NCI-H774 (cell line): ENCODE results near the gene FCN3.

Experiments
- DNase-seq: peaks from one replicate; lab custom pipeline; 2025; lab: John Stamatoyannopoulos, UW

The FCN3 gene

DNA sequence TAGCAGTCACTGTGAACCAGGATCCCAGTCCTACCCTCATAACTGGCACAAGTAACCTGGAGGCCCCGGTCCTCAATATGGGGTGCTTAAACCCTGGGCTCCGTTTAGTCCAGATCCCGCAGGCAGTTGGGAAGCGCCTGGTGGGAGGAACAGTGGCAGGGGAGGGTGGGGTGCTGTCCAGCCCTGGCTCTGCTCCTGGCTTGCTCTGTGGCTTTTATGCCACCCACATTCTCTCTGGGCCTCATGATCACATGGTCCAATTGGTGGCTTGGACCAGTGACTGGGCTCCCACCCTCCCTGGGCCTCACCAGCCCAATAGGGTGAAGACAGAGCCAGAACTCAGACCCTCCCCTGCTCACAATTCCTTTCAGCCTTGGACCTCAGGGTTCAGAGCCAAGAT lies 5.6 kb upstream of the FCN3 start:
- no peak for DNase-seq

DNA sequence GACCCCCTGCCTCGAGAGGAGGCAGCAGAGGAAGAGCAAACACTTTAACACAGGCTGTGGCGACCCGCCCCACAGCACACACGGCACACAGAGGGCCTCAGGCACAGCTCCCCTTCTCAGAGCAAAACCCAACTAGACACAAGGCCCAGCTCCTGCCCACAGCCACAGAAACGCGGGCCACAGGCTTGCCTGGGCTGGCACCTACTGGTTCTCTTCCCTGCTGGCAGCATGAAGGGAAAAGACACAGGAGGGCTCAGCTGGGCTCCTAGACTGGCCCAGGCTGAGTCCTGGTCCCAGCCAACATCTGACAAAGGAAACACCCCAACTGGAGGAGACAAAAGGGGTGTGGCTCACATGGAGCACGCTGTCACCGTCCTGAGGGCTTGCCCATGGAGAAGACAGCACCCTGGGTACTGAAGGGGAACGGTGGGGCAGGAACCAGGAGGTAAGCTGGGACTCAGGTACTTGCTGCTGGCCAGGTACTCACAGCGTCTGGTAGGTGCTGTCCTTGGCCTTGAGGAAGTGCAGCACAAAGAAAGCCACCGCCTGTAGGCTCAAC lies 5.0 kb upstream of the FCN3 start:
- DNase-seq = no peak

DNA sequence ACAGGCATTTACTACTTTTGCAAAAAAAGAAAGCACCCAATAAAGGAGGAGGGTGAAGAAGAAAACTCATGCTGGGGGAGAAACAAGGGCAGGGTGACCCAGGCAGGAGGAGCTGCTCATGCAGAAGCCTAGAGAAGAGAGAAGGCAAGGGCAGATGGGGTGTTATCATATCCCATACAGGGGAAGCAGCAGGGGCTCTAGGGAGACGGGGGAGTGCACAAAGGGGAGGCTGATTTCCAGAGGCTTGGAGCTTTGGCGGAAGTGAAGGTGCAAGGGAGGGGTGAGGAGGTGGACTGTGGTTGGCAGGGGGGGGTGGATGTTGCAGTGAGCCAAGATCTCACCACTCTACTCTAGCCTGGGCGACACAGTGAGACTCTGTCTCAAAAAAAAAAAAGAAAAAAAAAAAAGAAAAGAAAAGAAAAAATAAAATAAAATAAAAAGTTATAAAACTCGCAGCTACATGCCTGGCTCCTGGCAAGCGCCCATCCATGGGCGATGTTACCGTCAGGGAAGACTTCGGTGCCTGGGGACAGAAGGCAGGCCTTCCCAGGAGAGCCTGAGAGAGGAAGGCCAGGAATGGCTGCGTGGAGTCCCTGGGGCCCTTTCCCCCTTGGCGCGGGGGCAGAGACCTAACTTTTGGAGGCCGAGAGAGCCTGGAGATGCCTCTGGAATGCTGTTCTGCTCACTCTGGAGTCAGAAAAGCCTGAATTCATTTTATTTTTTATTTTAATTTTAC lies 3.3 kb upstream of the FCN3 start:
- DNase-seq = no peak

DNA sequence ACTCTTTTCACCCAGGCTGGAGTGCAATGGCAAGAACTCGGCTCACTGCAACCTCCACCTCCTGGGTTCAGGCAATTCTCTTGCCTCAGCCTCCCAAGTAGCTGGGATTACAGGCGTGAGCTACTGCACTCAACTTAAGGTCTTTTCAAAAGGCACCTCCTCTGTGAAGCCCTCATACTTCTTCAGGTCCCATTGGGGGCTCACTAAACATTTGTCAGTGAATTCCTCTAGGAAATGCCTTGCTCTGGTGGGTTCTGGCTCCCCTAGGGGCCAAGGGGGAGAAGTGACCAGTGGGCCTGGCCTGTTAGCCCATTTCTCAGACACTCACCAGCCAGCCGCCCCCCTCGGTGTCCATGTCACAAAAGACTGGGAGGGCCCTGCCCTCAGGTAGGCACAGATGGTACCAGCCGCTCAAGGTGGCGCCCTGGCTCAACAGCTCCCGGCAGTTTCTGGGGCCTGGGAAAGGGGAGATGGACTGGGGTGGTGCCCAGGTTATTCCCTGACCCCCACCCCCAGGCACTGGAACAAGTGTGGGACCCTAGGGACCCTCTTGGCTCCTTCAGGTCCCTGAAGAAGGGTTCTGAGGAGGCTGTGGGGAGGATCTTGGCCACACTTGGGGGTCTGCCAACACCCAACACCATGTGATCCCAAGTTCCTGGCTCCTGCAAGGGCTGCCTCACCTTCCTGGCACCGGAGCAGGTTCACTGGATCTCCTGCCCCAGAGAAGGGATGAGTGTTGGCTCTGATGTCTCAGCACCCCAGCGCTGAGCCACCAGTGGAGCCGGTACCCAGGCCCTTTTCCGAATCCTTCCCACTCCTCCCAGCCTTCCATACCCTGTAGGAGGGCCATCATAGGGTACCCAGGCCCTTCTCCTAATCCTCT lies 1.6 kb downstream of the FCN3 start:
- no peak for DNase-seq

DNA sequence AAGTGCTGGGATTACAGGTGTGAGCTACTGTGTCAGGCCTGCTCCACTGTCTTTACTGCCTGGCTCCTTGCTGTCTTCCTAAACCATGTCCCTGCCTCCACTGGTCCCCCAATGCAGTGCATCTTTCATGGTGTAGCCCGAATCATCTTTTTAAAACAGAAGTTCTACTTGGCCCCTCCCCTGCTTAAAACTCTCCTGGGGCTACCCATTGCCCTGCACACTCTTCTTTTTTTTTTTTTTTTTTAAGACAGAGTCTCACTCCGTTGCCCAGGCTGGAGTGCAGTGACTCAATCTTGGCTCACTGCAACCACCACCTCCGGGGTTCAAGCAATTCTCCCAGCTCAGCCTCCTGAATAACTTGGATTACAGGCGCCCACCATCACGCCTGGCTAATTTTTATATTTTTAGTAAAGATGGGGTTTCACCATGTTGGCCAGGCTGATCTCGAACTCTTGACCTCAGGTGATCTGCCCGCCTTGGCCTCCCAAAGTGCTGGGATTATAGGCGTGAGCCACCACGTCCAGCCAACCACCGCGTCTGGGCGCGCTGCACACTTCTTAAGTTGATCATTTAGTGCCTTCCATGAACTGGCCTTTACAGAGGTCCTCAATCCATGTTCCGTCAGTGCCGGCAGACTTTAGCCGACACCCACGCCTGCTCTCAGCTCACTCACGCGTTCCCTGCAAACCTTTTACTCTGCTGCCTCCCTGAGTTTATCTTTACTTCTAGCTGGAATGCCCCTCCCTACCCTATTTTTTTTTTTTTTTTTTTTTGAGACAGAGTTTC lies 2.4 kb downstream of the FCN3 start:
- DNase-seq = no peak

DNA sequence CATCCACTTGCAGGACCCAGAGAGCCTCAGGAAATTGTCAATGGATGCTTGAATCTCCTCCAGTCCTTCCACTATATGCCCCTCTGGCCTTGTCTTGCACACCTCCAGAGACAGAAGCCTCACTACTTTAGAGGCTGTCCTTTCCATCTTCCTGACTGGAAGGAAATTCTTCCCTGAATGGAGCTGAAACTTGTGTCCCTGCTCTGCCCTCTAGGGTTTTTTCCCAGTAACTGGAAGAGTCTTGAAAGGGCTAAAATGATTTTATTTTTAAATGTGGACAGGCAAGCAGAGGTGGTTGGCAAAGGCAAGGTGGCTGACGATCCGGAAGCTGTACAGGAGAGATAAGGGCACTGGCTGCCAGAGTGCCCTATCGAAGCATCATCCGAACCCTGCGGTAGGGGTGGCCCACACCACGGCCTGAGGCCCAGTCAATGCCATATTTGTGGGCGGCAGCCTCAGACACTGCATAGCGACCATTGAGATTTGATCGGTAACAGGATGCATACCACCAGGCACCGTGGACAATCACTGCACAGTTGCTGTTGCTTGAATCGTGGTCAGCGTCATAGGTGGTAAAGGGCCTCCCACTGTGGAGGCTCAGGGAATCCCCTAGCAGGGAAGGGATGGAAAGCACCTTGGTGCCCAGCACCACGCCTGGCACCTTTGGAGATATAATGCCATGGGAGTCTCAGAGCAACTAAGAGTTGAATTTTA lies 5.6 kb downstream of the FCN3 start:
- DNase-seq = no peak

DNA sequence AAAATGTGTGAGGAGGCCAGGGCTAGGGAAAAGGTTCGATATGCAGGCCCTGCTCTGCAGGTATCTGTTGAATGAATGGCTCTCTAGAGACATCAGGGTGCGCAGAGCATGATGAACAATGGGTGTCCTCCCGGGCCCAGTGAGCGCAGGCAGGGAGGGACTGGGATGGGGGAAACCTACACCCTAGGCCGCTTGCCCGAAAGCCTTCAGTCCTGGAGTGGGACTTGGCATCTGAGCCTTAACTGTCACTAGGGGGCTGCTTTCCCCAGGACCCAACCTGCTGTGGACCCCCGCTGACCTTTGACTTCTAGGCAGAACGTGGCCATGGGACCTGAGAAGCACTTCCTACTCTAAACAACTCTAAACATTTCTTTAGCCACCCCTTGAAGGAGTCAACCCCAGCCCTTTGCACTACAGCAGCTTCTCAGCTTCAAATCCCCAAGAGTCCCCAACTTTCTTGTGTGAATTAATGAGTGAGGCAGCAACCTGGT lies 7.4 kb downstream of the FCN3 start:
- no peak for DNase-seq

DNA sequence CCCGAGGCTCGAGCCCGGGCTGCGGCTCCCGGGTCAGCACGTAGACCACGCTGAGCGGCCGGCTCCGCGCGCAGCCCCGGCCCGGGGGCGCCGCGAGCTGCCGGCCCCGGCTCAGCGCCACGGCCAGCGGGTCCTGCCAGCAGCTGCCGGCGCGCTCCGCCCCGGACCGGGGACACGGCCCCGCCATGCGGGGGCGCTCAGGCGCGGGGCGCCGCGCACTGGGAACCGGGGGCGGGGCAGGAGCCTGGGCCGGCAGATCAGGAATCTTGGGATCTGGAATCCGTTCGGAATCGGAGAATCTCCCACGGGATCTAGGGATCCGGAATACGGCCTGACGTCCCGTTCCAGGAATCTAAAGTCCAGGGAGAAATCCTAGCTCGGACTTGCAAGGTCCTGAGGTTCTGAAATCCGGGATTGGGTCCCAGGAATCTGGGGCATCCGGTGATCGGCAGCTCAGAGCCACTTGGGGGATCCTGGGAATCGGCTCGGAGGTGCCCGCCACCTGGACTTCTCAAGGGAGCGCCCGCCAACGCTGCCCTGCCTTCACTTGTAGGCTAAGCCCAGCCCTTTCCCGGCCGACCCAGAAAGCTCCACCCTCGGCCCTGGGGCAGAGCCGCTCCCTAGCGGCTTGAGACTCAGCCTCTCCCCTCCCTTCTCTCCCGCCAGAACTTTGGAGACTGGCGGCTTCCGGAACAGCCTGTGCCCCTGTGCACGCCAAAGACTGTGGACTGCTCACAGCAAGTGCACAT lies 8.0 kb downstream of the FCN3 start, which contains the start of gene MAP3K6:
Gene MAP3K6 (minus strand): TSS at position 551 of the 749 bp plus-strand sequence. CDS start 364 bp downstream, at position 187.
- DNase-seq = peak; percentile 2

DNA sequence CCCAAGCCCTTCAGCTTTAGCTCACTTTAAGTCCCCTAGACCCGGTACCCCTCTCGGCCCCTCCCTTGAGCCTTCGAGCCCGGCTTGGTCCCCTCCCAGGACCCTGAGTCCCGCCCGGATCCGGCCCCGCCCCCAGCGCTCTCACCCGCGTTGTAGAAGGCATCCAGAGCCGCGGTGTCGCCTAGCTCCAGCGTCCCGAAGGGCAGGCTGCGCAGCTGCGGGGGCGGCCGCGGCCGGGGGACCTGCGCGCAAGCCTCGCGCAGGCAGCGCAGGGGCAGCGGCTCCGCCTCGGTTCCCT lies 8.6 kb downstream of the FCN3 start:
- DNase-seq = peak; percentile 28

DNA sequence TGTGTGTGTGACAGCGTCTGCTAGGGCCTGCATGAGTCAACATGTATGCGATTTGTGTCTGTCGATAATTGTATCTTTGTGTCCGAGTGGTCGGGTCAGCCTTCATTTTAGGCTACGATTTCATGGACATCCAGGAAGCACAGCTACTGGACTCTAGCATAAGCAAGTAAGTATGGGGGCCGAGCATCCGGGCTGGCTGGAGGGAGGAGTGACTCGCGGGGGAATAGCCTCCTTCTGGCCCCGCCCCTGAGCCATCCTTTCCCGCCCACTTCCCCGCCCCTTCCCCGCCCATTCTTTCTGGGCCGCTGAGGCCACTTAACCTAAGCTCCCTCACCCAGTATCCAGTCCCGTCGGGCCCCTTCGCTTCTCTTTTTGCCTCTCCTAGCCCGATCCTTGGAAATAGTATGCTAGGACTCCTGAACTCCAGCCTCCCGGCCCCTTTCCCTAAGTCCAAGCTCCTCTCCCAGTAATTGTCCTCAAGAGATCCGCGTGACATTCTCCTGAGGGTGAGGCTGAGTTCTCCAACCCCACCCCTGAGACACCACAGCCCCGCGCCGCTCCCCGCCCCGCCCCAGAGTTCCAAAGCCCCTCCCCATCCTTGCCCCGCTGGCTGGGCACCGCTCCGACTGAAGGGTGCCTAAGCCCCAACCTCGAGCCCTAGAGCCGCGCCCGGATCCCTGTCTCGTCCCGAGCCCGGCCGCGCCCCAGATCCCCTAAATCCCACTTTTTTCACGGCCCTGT lies 9.1 kb downstream of the FCN3 start:
- peak; percentile 76 for DNase-seq

DNA sequence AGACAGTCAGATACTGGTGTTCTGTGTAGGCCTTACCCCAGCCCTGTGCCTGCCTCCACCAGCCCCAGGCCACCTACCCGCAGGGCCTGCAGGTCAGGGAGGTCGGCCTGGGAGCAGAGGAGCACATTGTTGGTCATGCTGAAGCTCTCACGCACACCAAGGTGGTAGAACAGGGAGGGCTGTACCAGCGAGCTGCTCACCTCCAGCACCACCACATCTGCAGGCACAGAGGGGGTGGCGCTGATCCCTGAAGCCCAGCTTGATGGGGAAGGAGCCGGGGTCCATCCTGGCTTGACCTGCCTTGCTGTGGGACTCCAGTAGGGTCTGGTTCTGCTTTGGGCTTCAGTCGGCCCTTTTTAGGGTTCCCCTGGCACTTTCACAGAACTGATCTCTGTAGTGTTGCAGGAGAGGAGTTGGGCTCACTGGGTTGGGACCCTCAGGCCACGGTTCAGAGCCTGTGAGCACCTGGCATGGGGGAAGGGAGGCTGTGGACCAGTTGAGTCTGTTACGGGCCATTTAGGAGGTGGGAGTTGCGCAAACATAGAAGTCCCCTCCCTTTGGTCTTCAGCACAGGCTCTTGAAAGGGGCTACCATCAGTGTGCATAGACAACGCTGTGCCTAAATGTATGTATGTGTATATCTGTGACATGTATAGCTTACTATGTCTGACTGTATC lies 9.8 kb downstream of the FCN3 start:
- no peak for DNase-seq

DNA sequence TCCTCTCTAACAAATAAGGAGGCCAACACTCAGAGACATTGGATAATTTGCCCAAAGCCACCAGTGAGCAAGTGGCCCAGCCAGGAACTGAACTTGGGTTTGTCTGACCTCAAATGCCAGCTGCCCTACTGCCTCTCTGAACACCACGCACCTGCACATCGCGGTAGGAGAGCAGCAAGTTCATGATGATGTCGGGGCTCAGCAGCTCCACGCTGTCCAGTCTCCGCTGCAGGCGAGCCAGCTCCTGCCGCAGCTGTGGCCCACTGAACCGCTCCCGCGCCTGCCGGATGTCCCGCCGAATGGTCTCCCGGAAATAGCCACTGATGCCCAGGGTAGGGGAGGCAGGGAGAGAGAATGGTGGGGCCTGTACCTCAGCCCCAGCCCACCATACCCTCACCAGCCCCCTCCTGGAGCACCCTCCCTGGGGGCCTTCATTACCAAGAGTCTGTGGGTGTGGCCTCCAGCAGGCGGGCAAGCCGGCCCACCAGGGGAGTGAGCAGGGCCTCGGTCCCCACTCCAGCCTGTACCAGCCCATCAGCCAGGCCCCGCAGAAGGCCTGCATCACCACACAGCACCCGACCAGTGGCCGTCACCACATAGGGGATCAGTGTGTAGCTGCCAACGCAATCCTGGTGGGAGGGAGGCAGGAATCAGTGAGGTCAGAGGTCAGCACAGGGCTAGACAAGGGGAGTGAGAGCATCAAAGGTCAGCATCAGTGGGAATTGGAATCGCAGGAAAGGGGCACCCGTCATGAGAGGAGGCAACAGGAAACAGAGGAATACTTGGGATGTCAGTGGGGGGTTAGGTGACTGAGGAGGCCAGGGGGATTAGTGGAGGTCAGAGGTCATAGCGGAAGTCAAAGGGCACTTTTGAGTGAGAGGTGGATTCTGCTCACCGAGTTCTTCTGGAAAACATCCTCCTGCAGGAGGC lies 10.6 kb downstream of the FCN3 start:
- DNase-seq = no peak

DNA sequence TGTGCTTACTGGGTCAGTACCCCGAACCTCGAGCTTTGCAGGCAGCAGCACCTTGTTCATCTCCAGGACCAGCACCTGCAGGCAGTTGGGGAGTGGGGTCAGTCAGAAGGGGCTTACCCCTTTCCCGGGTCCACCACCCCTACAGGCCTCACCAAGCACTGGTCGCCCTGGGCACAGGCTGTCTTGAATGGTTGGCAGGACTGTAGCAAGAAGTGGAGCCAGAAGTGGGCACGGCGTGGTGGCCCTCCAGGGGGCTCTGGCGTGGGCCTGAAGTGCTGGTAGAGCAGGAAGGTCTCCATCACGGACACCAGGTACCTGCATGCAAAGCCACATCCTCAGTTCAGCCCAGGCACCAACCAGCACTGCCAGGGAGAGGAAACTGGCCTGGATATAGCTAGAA lies 13.1 kb downstream of the FCN3 start:
- DNase-seq = no peak

DNA sequence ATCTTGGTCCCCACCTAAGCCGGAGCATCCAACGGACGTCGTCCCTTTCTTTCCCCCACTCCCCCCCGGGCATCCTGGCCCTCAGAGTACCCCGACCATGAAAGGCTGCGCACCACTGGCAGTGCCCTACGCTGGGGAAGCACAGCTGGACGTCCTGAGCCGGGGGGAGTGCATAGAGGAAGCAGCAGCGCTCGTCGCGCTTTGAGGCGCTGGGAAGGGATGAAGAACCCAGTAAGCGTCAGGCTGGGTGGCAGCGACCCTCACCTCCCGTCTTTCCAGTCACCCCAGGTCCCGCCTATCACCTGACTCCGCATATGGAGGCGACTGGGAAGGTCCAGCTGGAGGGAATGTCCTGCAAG lies 13.6 kb downstream of the FCN3 start:
- DNase-seq = no peak

DNA sequence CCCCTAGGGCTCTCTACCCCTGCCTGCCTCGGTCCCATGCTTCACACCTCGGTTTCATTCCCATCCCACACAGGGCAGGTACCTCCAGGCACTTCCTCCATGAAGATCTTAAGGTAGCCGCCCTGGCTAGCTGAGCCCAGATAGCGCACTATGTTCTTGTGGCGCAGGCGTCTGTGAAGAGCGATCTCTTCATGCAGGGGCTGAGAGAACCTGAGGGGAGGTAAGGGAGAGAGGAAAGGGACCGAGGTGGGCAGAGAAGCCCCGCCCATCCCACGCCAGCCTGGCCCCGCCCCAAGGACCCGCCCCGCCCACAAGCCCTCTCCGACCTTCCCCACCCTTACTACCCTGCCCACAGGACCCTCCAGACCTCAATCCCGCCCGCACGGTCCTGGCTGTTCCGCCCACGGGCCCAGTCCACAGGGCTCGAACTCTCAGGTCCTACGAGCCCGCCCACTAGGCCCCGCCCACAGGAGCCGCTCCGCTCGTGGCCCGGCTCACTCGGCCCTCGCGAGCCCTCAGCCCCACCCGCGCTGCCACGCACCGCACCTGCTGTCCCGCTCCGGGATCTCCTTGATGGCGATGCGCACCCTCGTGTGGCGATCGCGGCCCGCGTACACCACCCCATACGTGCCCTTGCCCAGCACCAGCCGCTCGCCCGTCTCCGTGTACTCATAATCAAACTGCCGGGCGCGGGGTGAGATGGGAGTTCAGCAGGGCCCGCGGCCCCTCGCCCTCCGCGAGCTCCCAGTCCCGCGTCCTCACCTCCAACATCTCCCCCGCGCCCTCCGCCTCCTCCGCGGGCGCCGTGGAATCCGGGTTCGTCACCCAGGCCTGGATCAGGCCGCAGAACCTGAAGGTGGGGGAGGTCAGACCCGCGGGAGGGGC lies 14.2 kb downstream of the FCN3 start:
- DNase-seq = no peak

DNA sequence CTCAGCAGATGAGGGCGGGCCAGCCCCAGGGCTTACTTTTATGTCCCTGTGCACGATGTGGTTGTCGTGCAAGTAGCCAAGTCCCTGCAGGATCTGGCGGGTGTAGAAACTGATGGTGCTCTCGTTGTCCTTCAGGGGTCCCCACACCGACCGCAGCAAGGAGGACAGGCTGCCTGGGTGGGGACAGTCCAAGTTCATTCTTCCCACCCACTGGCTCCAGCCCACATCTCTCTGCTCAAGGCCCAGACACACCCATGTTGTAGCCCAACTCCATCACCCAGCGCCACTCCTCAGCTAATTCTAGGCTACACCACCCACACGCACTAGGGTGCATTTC lies 14.8 kb downstream of the FCN3 start:
- DNase-seq = no peak

DNA sequence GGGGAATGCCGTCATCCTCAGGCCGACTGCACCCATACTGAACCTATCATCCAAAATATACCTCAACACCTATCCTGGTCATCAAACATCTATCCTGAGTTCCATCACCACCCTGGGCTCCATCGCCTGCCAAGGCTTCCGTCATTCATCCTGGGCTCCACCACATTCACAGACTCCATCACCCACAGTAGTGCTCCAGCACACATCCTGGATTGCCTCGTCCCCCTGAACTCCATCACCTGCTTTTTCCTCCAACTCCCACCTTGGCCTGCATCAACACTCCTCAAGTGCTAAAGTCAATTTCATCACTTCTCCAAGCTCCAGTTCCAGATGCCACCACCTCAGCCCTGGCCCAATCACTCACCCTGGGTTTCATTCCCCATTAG lies 15.7 kb downstream of the FCN3 start:
- no peak for DNase-seq
